Activated CD8-positive, alpha-beta memory T cell treated with anti-CD3 and anti-CD28 coated beads for 48 hours (primary cell): Measurements from ENCODE around the gene PISD.
"Not testable (repeated sequence)": the region's sequence is repeated elsewhere in the genome, so short reads cannot be mapped to it uniquely, and the experiment has no call there.

Experiments
- DNase-seq, 3 experiments: peaks; one replicate each; pipeline ENCODE4 v3.0.0-alpha.2; 2020; ENCODE audit warnings: low read depth in 2 of 3, low spot score in 2 of 3

The PISD gene

DNA sequence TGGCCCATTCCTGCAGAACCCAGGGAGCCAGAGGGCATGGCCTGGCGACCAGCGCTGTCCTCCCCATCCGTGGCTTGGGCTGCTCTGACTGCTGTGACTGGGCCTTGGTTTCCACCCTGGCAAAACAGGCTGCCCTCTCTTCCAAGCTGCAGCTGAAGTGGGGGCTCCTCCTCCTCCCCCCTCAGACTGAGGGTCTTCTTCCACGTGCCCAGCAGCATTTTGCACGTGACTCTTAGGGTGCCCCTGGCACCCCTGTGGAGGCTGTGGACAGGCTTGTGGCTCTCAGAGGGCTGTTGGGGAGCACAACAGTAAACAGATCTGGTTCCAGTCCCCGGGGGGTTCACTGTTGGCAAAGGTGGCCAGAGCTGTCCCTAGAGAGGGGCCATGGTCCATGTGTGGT, 51.4 kb downstream of the PISD start:
- no peak for DNase-seq

DNA sequence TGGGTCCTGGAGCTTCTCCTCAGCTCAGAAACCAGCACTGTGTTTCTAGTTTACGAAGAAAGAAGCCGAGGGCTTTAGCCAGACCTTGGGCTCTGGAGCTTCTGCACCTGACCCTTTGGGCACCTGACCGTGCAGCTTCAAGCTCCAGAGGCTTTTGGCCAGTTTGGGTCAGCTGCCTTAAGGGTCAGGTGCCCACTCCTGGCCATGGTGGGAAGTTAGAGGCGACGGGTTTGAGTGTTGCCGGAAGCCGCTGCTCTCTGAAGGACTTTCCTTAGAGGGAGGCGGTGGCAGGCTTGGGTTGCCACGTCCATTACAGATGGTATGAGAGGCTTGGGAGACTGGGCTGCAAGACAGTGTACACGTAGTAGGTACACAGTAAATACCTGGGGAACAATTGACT, 52.3 kb downstream of the PISD start:
- no peak for DNase-seq

DNA sequence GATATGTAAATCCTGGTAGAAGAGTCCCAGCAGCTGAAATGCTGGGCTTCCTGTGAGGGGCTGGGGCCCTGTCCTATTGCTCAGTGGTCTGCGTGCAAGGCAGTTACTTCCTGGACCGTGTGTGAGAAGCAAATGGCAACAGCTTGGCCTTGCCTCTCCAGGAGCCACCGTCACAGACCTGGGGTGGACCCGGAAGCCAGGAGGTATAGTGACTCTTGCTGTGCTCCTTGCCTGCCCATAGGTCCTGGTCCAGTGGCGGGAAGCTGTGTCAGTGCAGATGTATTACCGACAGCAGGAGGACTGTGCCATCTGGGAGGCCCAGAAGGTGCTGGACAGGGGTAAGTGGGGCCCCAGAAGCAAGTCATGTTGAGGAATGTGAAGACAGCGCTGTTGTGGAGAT, 54.3 kb downstream of the PISD start:
- DNase-seq, result no peak

DNA sequence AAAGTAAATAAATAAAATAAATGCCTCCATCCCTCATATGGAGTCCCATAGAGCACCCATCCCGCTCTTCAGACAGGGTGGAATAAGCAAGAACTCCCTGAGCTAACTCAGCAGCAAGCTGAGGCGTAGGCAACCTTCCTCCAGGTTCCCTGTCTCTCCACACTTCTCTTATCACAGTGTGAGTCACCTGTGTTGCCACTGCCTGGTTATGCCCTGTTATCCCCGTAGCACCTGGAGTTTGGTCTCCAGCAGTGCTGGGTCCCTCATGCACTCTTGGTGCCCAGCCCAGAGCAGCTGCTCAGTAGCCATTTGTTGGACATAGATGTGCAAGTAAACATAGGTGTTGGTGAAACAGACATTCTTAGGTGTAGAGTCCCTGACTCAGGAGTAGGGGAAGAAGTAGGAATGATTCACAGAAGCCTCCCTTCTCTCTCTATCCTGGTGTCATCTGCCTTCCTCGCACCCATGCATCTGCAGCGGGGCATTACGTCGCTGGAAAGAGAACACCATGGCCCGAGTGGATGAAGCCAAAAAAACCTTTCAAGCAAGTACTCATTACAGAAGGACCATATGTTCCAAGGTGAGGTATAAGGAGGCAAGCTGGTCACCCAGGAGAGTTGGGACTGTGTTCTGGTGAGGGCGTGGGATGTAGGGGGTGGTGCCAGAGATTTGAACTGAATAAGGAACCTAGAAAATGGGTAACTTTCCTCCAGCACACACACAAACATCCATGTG, 56.0 kb downstream of the PISD start:
- no peak for DNase-seq

DNA sequence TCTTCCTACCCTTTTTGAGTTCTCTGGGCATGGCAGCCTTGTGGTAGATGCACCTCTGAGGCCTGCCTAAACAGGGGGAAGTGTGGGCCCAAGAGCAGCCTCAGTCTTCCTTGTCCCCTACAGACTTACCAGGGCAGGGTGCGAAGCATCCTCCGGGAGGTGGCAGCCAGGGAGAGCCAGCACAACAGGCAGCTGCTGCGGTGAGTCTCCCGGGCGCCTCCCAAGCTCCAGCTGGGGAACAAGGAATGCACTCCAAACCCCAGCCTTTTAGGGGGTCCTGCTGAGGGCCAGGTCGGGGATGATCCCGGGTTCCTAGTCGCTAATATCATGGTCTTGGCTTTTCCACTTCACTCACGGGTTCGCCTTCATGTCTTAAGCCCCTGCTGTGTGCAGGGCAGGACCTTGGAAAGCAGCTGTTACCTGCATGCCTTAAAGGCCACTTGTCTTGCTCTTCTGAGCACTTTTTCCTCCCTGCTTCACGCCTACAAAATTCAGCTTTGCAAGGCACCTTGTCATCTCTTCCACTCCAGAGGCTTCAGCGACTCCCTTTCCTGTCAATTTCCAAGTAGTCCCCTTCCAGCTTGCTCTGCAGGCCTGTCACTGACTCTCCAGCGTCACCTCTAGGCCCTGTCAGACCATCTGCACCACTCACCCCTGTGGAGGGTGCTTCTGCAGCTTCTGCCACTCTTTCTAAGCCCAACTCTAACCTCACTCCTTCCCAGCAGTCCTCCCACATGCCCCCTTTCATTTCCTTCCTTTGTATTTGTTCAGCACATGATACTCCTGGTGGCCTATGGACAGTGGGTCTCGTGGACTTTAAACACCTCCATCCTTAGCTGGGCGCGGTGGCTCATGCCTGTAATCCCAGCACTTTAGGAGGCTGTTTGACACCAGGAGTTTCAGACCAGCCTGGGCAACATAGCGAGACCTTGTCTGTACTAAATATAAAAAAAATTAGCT, 57.0 kb downstream of the PISD start:
- no peak for DNase-seq

DNA sequence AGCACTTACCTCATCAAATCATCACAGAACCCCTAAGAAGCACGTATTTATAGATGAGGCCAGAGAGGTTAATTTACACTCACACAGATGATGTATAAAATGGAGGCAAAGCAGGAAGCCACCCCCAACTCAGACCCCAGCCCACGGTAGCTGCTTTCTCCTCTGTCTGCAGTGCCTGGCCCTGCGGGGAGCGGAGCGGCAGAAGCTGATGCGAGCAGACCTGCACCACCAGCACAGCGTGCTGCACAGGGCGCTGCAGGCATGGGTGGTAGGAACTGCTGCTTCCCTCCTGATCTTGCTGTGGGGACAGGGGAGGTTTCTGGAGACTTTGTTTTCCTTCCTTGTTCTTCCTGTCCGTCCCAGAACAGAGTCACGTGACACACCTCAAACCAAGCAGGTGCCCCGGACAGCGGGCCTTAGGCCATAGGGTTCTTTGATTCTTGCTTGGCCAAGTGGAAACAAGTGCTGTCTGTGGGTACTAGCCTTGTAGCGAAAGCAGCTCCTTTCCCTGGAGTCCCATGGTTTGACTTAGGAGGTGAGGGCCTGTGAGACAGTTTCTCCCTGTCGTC, 57.8 kb downstream of the PISD start:
- DNase-seq, result no peak

DNA sequence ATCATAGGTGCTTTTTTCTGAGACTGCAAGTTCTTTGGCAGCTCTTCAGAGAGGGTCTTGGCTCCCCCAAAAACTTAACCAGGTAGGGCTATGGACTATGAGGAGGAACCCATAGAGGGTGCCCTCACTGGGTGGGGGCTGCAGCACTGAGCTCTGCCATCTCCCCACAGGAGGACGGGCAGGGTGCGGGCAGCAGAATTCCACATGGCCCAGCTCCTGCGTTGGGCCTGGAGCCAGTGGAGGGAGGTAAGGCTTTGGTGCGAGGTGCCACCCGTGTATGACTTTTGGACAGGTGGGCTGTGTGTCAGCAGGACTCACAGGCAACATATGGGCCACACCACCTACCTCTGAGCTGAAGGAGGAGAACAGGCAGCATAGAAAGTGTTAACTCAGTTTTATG, 58.4 kb downstream of the PISD start:
- DNase-seq, result no peak

DNA sequence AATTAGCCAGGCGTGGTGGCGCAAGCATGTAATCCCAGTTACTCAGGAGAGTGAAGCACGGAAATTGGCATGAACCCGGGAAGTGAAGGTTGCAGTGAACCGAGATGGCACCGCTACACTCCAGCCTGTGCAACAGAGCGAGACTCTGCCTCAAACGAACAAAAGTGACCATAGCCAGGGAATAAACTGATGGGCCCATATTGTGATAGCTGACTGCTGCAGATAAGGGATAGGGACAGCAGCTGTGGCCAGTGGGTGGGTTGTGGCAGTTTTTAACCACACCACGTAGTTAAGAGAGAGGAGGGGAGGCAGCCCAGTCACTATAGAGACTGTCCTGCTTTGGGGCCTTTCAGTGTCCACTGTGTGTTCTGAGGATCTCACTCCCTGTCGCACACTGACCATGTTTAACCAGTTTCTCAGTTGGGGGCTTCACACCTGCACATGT, 58.9 kb downstream of the PISD start:
- no peak for DNase-seq

DNA sequence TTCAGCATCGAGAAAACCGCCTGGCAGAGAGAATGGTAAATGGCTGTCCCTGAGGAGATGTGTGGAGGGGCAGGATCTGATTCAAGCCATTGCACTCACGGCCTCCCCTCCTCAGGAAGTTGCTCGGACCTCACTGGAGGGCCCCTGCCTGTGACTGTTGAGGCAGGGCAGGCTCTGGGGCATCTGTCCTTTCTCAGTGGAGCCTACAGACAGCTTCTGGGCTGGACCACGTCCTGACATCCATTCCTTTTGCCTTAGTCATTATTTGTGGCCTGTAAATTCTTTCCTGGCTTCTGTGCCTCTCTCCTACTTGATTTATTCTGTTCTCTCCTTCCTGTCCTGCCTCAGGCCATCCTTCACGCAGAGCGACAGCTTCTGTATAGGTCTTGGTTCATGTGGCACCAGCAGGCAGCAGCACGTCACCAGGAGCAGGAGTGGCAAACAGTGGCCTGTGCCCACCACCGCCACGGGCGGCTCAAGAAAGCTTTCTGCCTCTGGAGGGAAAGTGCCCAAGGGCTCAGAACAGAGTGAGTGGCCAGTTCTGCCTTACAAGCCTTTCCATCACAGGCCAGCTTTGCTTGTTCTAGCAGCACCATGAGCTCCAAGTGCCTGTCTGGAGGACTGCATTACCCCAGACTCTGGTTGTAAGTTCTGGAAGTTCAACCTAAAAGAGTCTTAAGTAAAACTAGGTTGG, 59.6 kb downstream of the PISD start:
- no peak for DNase-seq

DNA sequence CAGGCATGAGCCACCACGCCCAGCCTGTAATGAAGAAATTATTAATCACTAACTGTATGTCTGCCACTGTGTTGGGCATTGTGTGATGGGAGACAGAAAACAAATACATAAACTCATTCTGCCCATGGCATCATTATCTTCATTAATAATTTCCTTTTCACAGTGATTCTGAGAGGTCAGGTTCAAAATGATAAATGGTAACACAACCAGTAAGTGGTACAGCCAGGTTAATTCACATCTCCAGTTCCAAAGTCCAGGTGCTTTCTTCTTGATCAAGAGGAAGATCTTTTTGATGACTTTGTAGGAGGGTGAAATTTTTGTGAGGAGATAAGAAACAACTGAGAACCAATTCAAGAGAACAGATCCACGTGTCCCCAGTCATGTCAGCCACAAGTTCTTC, 66.7 kb downstream of the PISD start:
- no peak for DNase-seq

DNA sequence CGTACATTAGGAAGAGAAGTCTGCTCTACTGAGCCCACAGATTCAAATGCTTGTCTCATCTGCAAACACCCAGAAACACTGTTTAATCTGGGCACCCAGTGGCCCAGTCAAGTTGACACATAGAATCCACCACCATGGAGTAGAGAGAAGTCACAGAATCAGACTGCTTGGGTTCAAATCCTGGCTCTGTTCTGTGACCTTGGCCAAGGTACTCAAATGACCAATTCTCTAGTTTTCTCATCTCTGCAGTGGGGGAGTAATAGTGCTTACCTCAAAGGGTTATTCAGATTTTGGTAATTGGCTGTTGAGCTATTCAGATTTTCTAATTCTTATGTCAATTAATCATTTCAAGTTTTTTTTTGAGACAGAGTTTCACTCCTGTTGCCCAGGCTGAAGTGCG, 71.9 kb downstream of the PISD start:
- not testable (repeated sequence) for DNase-seq

DNA sequence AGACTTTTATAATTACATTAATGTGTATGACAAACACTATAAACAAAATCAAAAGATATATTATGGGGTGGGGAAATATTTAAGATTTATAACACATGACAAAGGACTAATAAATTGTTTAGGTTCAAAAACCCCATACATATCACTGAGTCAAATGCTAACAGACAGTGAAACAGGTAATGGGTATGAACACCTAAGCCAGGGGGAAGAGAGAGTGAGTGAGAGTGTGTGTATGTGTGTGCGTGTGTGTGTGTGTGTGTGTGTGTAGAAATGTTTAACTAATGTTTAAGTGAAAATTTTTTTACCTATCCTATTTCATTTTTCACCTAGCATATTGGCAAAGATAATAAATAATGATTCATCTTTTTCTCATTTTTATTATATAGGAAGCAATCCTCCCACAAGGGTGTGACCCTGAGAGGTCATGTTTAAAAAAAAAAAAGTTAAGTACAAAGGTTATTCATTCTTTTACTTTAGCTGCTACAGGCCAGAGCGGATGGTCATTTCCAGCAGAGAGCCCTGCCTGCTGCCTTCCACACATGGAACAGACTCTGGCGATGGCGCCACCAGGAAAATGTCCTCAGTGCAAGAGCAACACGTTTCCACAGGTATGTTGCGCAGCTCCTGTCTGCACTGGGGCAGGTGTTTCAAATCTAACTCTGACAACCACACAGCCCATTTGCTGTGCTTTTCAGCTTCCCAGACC, 72.9 kb downstream of the PISD start:
- DNase-seq, result no peak

DNA sequence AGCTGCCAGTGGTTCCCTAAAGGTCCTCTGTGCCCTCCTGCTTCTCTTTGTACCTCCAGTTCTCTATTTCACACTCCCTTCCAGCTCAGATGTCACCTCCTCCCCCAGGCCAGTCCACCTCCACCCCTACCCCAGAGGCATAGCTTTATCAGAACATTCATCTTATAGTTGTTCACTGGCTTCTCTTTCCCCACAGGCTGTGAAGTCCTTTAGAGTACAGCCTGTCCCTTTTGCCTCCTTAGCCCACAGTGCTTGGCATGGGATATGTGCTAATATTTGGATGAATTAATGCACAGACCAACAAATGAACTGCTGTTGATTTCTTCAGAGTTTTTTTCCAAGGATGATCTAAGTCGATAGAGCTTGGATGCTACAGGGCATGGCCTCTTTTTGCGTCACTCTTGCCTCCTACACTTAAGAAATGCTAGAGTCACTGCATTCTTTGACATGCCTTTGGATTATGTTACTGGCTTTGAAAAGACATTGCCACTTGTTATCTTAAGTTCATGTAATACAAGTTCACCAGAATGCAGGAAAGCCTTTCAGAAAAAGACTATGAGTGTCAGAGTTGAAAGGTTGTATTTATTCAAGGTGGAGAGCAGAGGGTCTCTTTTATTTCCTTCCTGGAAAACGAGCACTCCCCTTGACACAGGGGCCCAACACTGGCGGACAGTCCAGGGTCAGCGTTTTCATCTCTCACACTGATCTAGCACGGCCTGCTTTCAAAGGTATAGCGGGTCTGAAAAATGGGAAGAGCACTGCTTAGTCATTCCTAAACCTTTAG, 75.7 kb downstream of the PISD start:
- no peak for DNase-seq

DNA sequence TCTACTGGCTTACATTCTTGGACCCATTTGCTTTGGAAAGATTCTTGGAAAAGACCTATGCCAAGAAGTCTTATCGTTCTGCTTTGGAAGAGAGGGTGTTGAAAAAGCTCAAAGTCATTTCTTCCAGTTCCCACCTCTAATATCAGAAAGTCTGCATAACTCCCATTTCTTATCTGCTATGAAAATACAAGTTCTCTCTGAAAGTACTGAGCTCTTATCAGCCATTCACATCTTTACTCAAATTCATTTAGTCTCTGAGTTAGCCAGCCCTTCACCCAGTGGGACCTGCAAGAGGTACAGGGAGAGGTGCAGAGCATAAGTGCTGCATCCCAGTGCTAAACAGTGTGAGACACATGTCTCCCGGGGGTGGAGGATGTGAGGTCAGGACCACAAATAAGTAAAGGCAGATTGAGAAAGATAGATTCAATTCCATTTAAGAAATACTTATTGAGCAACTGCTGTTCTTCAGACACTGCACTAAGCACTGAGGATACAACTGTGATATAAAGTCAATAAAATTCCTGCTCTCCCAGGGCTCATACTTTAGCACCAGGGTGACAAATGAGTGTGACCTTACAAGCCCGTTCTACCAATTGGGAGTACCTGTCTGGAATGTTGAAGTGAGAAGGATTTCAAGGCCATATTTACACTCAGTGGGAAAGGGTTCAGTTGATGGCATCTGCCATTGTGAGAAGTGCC, 76.7 kb downstream of the PISD start:
- DNase-seq, result peak in 1 of 3 experiments; percentile 11

DNA sequence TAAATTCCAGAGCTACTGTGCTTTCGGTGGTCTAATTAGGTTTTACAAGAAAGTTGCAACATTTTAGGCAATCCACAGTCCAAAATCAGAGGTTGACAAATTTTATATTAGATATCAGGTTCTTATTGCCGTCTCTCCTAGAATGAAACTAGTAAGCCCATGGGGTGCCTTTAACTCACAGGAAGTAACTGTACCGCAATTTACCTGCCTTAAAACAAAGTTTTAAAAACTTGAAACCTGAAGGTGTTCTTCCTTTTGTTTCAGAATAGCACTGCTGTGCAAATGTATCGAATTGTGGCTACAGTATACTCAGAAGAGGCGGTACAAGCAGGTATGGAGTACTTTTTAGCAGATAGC, 77.2 kb downstream of the PISD start:
- DNase-seq, result no peak

DNA sequence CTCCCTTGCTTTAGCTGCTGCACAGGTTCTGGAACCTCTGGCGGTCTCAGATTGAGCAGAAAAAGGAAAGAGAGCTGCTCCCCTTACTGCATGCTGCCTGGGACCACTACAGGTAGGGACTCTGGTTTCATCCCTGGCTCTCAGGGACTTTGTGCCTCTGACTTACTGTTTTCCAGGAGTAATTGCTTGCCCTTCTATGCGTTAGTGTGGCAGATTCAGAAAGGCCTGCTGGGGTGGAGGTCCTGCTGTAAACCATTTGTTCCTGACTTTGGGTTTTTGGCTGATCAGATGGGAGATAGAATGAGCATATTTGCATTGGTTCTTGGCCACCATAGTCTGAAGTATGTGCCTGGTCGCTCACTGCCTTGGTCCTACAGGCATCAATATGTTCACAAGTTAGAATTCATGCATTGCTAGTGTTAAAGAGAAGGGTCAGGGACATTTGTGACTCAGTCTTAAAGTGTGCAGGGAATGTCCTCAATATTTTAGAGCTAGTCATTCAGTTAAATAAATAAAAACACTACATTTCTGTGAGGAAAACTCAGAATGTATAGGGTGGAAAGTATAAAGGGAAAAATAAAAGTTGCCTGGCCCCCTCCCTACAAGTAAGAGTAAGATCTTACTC, 78.0 kb downstream of the PISD start:
- no peak for DNase-seq

DNA sequence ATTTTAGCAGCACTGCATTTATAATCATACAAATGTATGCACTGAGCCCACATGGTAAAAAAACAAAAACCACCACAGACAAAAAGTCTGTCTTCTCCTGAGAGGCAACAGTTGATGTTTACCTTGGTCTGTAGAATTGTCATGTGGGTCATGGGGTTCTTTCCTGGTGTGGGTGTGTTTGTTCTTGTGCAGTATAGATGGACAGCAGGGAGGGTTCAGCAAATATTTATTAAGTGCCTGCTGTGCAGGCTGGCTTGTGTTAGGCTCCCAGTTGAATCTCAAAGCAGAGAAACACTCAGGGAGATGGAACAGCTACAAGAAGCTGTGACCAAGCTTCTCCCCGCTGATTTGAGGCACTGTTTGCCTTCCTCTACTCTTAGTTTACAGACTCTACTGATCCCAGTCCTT, 82.2 kb downstream of the PISD start:
- DNase-seq, result no peak

DNA sequence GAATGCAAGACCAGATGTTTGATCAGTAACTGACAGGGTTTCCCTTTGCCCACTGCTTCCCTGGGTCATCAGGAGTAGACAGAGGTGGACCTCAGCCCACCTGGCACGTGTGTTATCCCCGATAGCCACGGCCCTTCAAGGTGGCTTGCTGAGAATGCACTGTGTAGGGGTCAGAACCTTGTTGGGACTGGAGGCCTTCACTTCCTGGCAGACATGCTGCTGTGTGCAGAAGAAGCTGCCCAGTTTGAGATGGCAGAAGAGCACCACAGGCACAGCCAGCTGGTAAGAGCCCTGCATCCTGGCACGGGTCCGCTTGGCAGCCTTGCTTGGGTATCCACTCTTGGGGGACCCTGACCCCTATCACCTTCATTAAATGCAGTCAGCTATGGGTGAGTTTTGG, 83.8 kb downstream of the PISD start:
- DNase-seq, result no peak

DNA sequence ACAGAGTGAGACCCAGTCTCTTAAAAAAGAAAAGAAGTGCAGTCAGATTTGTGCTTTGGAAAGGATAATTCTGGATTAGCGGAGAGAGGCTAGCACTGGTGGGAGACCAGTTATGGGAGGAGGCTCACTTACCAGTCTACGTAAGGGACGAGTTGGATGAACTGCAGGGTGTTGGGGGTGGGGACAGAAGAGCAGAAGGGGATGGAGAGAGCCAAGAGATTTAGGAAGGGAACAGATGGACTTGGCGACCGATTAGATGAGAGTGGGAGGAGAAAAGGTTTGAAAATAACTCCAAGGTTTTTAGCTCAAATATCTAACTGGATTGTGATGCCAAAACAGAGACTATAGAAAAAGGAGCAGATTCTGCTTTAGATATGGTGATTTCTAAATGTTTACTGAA, 84.3 kb downstream of the PISD start:
- no peak for DNase-seq
